Neutrophil (primary cell): ENCODE measurements around the gene DBH.

ENCODE experiments used
- H3K27ac ChIP-seq: fragments of 200-600 bp; sonication (generic); 2 replicates; pipeline ENCODE4 v1.5.1; 2016; ENCODE audit warnings: mild to moderate bottlenecking, moderate library complexity
- H3K27me3 ChIP-seq: fragments of 200-600 bp; sonication (generic); 2 replicates; pipeline ENCODE4 v1.6.0; 2016; ENCODE audit warnings: mild to moderate bottlenecking
- H3K36me3 ChIP-seq: fragments of 200-600 bp; sonication (generic); 2 replicates; pipeline ENCODE4 v1.5.1; 2017
- H3K4me1 ChIP-seq, 2 experiments: fragments of 200-600 bp in 1 of 2; sonication (generic) in 1 of 2; 1 replicate in 1 of 2; 2 replicates in 1 of 2; pipeline versions ENCODE4 v1.5.1 to v1.6.1; 2013 to 2016; ENCODE audit warnings: low read depth in 1 of 2, low read length in 1 of 2, mild to moderate bottlenecking in 1 of 2, moderate library complexity in 1 of 2; ENCODE audit not compliant: control insufficient read depth in 1 of 2, insufficient read depth in 1 of 2
- H3K4me3 ChIP-seq, 2 experiments: fragments of 200-600 bp in 1 of 2; sonication (generic) in 1 of 2; 1 replicate in 1 of 2; 2 replicates in 1 of 2; pipeline ENCODE4 v1.5.1; 2013 to 2016; ENCODE audit warnings: low read depth in 1 of 2, low read length in 1 of 2, mild to moderate bottlenecking in 1 of 2, moderate library complexity in 1 of 2
- H3K9me3 ChIP-seq: fragments of 200-600 bp; sonication (generic); 2 replicates; pipeline ENCODE4 v1.5.1; 2016
- TF ChIP-seq, protein P1 (sequence below): fragments of 200-600 bp; sonication (generic); IDR thresholded peaks from 2 replicates; pipeline ENCODE4 v1.5.1; 2016; ENCODE audit warnings: antibody characterized with exemption

The DBH gene

DNA sequence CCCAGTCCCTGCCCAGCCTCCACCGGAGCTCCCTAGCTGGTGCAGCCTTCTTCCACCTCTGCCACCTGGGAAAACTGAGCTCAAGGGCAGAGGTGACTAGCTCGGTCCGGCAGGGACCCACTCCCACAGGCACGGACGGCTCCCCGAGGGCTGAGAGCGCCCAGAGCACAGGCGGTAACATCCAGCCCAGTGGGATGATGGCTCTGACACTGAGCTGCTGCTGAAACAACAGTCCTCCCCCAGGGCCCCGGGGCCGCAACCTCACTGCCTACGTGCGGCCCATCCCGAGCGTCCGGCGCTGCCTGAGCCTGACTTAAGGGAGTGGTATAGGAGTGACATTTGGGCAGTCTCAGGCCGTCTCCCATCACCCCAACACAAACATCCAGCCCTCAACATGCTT is 30.7 kb upstream of the DBH start:
- H3K27me3 ChIP-seq: peaks cover 64% of the 10 kb centered on the region
- H3K9me3 ChIP-seq: no peaks in the 10 kb centered on the region
- TF ChIP-seq, protein P1, sequence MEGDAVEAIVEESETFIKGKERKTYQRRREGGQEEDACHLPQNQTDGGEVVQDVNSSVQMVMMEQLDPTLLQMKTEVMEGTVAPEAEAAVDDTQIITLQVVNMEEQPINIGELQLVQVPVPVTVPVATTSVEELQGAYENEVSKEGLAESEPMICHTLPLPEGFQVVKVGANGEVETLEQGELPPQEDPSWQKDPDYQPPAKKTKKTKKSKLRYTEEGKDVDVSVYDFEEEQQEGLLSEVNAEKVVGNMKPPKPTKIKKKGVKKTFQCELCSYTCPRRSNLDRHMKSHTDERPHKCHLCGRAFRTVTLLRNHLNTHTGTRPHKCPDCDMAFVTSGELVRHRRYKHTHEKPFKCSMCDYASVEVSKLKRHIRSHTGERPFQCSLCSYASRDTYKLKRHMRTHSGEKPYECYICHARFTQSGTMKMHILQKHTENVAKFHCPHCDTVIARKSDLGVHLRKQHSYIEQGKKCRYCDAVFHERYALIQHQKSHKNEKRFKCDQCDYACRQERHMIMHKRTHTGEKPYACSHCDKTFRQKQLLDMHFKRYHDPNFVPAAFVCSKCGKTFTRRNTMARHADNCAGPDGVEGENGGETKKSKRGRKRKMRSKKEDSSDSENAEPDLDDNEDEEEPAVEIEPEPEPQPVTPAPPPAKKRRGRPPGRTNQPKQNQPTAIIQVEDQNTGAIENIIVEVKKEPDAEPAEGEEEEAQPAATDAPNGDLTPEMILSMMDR: no peak
- H3K4me3 ChIP-seq: no peak overlapping the region
- H3K4me1 ChIP-seq: no peaks in the 10 kb centered on the region
- no peak overlapping the region for H3K27ac ChIP-seq
- no peaks in the 10 kb centered on the region for H3K36me3 ChIP-seq

DNA sequence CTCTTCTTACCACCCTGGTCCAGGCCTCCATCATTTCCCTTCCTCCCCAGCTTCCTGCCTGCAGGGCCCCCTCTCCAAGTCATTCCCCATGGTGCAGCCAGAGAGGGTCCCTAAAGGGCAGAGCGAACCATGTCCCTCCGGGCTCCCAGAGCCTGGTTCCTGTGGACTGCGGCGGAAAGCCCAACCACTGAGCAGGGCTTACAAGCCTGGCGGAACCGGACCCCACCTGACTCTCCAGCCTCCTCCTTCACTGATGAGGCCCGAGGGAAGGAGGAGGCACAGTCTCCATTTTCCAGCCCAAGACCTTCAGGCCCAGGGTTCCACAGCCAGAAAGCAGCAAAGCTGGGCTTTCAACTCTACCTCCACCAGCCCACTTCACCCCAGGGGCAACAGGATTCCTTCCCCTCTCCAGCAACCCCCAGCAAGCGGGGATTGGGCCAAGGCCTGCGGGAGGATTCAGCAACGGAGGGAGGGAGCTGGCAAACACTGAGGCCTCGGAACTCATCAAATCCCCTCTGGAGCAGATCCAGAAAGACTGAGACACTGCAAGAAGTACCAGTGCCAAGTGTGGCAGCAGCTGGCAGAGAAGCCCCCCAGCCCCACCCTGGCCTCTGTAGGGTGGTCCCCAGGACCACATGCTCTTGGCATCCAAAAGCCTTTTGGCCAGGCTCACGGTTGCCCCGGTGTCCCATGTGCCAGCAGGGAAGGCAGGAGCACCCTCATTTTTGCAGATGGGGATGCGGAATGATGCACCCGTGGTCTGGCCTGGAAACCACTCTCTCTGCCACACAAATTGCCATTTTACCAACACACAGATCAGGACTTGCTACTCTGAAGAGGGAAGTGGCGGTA is 30.1 kb upstream of the DBH start:
- Histone ChIP-seq H3K4me1 (no peaks in the 10 kb centered on the region), H3K27me3 (peaks cover 70% of the 10 kb centered on the region), H3K4me3 (no peak overlapping the region), H3K9me3 (no peaks in the 10 kb centered on the region), H3K36me3 (no peaks in the 10 kb centered on the region), H3K27ac (no peak overlapping the region)
- TF ChIP-seq, protein P1: no peak

DNA sequence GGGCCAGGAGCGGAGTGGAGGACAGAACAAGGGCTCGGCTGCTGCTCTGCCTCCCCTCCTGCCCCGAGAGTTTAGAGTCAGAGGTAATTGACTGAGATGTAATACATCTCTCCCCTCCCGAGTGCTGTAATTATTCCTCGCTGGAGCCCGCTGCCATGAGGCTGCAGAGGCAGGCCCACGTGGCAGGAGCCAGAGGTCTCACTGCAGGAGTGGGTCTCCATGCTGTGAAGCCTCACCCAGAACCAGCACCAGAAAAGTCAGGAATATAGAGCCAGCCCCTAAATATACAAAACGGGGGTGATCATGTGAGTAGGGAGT is 29.5 kb upstream of the DBH start:
- peaks cover 76% of the 10 kb centered on the region for H3K27me3 ChIP-seq
- TF ChIP-seq, protein P1: no peak

DNA sequence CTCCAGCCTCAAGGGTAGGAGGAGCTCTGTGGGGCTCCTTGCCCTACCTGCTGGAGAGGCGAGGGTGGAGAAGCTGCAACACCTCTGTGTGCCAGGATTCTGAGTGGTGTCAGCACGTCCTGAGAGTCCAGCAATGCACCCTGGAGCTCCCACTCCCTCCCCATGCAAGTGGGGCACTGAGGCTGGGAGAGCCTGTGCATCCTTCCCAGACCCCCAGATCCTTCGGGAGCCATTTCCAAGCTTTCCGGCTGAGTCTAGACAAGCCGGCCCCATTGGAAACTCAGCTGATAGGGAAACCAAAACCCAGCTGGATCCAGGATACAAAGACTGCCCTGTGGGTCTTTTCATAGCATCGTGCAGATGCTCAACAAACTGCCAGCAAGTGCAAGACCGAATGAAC is 28.8 kb upstream of the DBH start:
- H3K4me1 ChIP-seq: no peaks in the 10 kb centered on the region
- TF ChIP-seq, protein P1: no peak

More for the DNA sequence above, 29.5 kb upstream of the DBH start:
- Histone ChIP-seq H3K4me1 (no peaks in the 10 kb centered on the region), H3K4me3 (no peak overlapping the region), H3K27ac (no peak overlapping the region), H3K9me3 (no peaks in the 10 kb centered on the region), H3K36me3 (no peaks in the 10 kb centered on the region)

DNA sequence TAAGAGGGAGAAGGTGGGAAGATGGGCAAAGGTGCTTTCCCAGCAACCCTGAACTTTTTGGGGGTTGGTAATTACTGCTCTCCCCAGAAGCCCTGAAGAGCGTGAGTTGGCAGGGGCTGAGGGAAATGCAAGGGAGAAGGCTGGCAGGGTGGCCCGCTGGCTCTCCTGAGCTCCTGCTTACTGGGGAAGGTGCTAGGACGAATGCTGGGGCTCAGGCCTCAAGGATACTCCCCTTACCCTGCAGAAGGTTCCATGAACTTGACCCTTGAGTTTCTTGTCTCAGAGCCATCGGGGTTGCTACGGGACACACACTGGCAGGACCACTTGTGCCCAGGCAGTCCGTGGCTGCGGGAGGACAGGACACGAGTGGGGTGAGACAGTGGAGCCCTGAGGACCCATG is 28.2 kb upstream of the DBH start:
- Histone ChIP-seq H3K27ac (no peak overlapping the region), H3K36me3 (no peaks in the 10 kb centered on the region), H3K4me1 (no peaks in the 10 kb centered on the region), H3K4me3 (no peak overlapping the region), H3K27me3 (peaks cover 70% of the 10 kb centered on the region), H3K9me3 (no peaks in the 10 kb centered on the region)
- TF ChIP-seq, protein P1: no peak

More for the DNA sequence above, 28.8 kb upstream of the DBH start:
- no peak overlapping the region for H3K27ac ChIP-seq
- H3K27me3 ChIP-seq: peaks cover 74% of the 10 kb centered on the region
- H3K4me3 ChIP-seq: no peak overlapping the region
- H3K36me3 ChIP-seq: no peaks in the 10 kb centered on the region
- no peaks in the 10 kb centered on the region for H3K9me3 ChIP-seq
